ENCODE measurements around the gene NPLOC4.
A peak's percentile ranks its signal among the peaks of the same experiment; 100 is the strongest.
"Not testable (repeated sequence)": the region's sequence is repeated elsewhere in the genome, so short reads cannot be mapped to it uniquely, and the experiment has no call there.

Gene NPLOC4

DNA sequence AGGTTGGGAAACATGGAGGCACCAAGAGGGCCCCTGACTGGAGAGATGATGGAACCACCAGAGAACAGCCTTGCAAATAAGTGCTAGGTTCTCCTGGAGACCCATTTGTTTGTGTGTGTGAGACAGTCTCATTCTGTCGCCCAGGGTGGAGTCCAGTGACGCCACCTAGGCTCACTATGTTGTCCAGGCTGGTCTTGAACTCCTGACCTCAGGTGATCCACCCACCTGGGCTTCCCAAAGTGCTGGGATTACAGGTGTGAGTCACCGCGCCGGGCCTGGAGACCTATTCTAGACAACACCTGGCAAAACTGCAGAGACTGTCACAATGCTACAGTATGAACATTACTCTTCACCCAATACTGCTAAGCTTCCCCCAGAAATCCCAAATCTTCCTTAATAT lies 1.5 kb downstream of the NPLOC4 start:
- DNase-seq (ENCODE audit: low read depth, low spot score): no peak

DNA sequence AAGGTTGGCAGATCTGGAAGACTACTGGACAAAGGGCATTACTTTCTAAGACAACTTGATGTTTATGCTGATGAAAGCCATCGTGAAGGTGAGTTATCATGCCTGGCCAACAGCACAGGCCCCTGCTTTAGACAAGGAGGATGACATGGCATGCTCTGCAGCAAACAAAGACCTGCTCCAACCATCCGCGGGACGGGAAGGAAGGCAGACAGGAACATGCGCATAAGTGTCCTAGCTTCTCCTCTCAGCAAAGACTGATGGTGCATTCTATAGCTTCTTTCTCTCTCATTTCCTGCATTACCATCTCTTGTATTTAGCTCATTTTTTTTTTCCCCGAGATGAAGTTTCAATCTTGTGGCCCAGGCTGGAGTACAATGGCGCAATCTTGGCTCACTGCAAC lies 5.4 kb downstream of the NPLOC4 start:
- no peak for DNase-seq (ENCODE audit: low read depth, low spot score)

DNA sequence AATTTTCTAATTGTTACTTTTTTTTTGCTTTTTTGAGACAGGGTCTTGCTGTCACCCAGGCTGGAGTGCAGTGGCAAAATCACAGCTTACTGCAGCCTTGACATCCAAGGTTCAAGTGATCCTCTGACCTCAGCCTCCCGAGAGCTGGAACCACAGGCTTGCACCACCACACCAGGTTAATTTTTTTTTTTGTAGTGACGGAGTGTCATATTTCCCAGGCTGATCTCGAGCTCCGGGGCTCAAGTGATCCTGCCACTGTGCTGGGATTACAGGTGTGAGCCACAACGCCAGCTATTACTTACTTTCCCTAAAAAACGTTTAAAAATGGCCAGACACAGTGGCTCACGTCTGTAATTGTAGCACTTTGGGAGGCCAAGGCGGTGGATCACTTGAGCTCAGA lies 6.6 kb downstream of the NPLOC4 start:
- no peak for DNase-seq (ENCODE audit: low read depth, low spot score)

DNA sequence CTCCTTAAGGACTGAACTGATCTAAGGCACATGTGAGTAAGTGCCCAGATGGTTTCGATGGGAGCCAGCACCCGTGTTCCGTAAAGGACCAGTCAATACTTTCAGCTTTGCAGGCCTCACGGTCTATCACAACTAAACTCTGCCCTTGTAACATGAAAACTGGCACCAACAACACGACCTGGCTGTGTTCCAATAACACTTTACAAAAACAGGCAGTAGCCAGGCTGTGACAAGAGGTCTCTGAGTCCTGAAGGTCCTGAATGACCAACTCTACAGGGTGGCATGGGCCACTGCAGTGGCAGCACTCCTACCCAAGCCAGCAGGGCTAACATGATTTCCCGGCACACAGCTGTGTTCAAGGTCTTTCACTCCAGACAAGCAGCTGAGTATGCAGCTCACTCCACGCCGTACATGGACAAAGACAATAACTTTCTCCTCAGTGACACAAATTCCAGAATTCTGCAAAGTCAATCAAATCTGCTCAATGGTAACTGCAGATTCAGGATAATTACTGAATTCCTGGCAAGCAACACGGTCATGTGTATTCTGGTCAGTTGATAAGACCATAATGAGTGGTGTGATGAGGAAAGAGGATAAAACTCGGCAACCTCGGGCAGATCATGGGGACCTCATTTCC lies 15.3 kb downstream of the NPLOC4 start:
- no peak for DNase-seq (ENCODE audit: low read depth, low spot score)

DNA sequence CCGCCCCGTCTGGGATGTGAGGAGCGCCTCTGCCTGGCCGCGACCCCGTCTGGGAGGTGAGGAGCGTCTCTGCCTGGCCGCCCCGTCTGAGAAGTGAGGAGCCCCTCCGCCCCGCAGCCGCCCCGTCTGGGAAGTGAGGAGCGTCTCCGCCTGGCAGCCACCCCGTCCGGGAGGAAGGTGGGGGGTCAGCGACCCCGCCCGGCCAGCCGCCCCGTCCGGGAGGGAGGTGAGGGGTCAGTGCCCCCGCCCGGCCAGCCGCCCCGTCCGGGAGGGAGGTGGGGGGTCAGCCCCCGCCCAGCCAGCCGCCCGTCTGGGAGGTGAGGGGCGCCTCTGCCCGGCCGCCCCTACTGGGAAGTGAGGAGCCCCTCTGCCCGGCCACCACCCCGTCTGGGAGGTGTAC lies 18.6 kb downstream of the NPLOC4 start:
- DNase-seq (ENCODE audit: low read depth, low spot score): not testable (repeated sequence)

DNA sequence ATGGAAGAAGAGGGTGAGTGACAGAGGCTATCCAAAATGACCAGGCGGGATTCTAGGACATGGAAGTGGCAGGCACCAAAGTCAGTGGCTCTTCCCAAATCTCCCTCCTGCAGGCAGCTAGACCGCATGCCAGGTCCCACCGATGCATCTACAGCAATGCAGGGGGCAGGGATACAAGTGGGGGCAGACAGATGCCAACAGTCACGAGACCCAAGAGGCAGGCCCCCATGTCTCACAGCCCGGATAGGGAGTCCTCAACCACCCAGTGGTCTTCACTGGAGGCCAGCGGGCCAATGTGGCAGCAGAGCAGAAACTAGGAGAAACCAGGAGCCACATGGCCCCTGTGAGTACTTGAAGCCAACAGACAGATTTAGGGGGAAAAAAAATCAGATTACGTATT lies 20.0 kb downstream of the NPLOC4 start:
- no peak for DNase-seq (ENCODE audit: low read depth, low spot score)

DNA sequence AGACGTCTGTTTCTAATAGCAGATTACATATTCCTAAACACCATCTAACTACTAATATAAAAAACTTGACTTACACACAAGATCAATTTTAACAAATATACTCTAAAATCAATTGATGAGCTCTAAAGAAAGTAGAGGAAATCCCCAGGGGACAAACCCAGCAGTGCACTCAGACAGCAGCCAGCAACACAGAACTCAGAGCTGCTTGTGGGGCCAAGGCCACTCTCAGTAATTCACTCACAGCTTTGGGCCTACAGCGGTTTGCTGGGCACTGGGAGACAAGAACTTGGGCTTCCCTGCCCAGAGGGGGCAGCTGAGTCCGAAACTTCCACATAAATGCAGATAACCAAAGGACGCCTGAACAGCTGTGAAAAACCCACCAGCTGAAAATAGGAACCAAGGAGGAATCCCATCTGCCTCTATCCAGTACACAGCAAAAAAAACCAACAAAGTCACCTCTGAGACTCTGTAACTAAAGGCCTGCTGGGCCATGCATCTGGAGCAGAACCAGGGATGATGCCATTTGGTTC lies 21.4 kb downstream of the NPLOC4 start:
- no peak for DNase-seq (ENCODE audit: low read depth, low spot score)

DNA sequence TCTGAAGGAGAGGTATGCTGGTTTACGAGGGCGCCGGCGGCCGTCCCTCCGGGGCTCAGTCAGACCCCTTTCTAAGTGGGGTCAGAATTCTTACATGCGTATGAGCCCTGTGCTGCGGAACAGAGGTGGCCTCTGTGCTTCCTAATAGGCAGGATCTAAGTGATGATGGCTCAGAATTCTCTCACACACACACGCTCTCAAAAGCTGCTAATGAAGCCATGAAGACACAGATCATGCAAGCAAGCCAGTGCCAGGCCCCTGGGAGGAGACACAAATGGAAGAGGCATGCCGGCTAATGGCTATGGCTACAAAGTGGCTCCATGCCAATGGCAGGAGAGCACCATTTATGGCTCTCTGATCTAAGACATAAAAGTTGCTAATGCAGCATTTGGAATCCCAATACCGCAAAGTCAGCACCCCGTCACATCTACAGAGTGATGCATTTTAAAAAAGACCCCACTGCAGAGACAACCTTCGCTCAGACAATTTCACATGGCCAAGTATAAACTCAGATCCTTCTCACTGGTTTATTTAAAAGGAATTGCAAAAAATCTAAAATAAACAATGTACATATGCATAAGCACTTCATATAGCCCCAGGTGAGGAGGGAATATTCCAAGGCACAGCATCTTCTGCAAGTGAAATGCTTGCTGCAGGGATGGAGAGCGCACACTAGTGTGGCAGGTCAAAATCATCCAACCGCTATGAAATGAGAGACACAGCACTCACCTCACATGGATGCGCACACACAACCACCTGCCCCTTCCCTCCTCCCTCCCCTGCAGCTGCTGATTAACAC lies 24.5 kb downstream of the NPLOC4 start:
- DNase-seq (ENCODE audit: low read depth, low spot score): no peak

DNA sequence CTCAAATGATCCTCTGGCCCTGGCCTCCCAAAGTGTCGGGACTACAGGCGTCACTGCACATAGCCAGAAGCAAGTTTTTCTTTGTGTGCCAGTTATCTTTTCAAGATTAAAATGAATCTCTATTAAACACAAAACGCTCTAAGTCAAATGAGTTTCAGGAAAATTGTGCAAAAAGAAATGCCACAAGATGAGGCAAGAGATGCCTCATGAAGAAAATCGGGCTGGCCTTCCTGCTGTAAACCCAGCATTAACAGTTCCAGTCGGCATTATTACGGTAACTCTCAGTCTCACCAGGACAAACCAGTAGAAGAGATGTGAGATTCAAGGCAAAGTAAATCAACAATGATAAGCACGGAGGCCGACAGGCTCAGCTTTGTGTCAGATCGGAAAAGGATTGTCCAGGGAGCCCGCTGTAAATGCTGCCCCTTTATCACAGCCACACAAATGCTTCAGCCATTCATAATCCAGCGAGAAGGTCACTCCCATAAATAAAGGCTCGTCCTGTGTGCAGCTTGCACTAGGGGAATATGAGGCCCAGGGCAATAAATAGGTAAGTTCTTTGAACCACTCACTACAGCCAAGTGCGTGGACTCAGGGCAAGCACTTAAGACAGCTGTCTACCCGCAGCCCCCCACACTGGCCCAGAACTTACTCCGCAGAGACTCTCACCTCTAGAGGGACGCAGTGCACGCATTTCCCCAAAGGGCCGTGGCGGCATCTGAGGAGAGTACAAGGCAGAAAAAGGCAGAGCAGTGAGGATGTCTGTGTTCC lies 27.2 kb downstream of the NPLOC4 start:
- no peak for DNase-seq (ENCODE audit: low read depth, low spot score)

DNA sequence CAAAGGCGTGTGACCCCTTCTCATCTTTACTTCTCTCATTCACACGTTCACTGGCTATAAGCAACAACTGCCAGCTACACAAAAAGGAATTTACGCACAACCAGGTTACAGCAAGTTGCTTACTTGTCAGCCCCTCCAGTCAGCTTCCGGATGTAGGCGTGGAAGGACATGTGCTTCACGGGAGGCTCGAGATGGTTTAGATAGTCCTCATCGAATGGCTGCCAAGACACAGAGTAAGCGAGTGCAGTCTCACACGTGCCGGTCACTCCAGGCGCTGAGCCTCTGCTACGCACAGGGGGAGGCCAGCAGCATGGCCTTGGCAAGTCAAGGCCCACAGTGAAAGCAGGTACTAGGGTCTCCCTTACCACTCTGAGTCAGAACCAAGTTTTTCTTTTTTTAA lies 28.3 kb downstream of the NPLOC4 start:
- DNase-seq (ENCODE audit: low read depth, low spot score): no peak

DNA sequence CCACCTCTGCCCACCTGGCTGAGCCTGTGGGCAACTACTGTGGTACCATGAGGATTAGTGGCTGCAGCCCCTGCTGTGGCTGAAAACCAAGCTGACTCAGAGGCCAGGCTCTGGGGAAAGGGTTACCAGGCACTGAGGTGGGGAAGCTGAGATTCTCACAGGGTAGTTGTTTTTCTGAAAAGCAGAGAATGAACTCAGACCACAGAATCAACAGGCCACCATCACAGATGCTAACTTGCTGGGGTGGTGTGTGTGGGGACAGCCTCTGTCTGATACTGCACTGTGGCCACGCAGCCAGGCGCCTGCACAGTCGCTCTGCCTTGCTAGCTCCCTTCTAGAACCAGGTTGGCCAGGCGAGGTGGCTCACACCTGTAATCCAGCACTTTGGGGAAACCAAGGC lies 28.8 kb downstream of the NPLOC4 start:
- DNase-seq (ENCODE audit: low read depth, low spot score): no peak

DNA sequence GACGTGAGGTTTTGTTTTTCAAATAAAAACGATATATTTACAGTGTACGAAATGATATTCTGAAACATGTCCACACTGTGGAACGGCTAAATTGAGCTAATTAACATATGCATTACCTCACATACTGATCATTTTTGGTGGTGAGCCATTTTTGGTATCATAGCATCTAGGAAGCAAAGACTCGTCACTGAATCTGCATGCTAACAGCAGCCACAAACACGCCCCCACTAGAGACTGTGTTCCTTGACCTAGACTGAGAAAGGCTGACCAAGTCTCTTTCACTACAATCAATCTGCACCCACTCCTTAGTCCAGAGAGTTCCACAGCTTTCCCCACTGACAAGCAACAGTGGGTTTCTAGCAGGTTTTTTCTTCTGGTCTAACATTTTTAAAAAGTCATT lies 29.5 kb downstream of the NPLOC4 start:
- DNase-seq (ENCODE audit: low read depth, low spot score): no peak

DNA sequence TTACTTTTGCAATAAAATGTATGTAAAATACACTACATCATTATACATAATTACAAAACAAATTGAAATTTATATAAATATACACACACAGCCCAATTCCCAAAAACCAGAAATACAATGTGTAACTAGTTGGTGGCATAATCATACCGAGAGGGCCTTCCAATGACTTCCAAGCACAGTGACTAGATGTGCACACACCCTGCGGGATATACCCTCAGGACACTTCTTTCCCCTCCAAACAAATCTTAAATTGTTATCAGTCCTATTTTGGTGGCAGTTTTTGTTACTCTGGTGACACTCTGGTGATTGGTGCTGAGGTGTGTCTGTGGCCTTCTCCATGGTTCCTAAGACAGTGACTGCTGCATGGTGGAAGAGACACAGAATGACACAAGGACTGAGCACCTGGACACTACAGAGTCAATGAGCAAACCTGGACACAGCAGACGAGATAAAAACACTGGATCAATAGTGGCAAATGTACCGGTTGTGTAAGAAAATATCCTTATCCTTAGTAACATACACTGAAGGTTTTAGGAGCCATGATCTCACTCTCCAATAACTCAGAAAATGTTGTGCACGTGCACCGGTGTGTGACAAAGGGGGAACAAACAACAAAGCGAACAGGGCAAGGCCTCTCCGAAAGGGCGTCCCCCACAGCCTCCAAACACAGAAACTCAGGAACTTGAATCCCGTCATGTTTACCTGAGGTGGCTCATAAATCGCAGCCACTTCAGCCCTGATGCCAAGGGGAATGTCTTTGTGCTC lies 32.9 kb downstream of the NPLOC4 start:
- no peak for DNase-seq (ENCODE audit: low read depth, low spot score)

DNA sequence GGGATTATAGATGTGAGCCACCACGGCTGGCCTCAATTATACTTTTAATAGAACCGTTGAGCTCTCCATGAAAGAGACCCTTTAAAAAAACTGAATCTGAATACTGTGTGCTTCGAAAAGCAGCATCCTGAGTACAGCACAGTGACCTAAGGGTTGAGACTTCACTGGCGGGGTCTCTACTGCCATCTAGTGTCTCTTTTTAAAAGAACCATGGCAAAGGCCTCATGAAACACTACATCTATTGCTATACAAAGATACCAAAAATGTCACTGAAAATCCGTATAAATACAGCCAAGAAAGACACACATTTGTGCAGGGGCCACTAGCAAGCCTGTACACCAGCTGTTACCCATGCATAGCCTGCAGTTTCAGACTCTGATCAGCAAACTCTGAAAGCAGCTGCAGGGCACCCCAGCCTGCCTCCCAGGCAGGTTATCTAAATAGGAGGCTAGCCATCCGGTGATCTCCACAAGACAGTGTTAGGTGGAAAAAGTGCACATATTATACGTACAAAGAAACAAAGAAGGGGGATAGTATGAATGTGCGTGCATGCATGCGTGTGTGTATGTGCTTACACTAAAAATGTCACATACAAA lies 35.3 kb downstream of the NPLOC4 start:
- peak; percentile 57 for DNase-seq (ENCODE audit: low read depth, low spot score)

DNA sequence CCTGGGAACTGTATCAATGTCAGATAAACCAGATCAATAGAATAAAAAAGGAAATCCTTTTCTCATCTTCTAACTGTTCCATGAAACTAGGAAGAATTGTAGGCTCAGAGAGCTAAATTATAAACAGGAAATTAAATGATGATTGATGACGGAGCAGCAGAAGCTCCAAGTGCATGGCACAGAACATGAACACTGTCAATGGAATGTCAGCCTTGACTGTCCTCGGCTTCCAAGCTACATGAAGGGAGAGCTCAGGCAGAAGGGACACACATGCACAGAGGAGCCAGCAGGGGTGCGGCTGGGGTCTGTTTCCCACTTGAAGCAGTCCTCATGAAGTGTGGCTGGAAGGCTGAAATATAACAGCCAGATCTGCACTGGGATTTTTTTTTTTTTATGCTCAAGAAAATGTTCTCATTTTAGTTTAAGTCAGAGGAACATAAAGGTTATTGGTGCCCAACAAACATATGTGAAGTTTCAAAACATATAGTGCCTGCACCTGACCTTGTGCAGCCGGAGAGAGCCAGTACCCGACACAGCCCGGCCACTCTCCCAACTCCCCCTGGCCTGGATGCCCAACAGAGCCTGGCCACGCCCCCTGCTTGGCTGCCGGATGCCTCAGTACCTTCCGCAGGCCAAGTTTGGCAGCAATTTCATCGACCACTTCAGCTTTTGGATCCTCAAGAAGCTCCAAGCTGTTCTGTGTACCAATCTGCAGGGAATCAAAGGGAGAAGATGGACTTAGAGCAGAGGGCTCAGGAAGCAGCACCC lies 37.0 kb downstream of the NPLOC4 start:
- DNase-seq (ENCODE audit: low read depth, low spot score): no peak

DNA sequence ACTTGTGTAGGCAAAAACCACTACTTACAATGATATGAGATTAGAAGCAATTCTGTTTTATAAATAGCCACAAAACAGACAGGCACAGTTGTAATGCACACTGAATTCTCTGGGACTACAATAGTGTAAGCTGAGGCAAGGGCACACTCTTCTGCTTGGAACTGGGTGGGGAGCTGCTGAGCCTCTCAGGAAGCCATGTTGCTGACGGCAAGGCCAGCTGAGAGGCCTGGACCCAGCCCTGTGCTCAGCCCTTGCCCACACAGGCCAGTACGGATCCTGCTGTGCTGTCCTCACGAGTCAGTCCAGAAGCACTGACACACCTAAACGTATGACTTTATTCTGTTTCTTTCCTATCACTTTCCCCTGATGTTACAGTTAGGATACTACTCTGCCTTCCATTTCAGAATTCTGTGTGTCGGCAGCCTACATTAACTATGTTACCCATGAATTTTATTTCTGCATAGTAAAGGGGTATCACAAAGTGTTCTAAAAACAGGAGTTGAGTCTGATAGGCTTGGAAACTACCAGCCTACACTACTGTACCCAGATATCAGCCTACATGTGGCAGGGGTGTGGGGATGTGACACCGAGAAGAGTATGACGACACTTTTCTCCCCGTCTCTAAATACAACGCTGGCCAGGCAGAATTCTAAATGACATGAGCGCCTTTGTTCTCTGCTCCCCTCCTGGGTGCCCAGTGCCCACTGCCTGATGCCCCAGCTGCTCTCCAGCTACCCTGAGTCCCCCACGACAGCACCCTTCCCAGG lies 43.6 kb downstream of the NPLOC4 start:
- no peak for DNase-seq (ENCODE audit: low read depth, low spot score)

DNA sequence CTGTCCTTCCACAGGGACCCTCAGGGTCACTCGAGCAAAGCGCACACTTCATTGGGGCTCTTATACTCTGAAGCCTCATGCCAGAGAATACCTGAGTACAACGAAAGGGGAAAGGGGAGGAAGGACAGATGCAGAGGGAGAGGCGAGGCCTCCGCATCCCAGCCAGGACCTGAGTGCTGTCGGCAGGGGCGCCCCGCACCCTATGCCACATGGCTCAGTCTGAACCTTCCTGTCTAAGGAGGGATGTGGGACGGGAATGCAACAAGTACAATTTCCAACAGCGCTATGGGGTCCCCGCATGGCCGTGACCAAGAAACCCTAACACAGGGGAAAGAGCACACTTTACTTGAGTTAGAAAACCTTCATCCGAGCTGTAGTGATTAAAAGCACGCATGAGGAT lies 44.9 kb downstream of the NPLOC4 start:
- no peak for DNase-seq (ENCODE audit: low read depth, low spot score)

DNA sequence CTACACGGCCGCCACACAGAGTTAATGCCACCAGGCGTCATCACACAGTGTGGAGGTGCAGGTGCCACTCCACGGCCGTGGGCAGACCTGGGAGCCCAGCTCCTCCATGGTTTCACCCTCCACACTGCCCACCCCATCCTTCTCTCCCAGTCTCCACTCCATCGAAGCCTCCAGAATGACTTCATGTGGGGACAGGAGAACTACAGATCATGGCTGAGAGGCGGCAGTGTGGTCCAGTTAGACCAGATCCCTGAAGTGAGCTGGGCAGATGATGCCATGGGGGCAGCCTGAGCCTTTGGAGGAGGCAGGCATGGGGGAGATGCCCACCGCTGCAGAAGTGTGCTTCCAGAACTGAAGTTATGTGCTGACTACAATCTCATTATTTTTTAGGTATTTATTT lies 46.8 kb downstream of the NPLOC4 start:
- no peak for DNase-seq (ENCODE audit: low read depth, low spot score)

DNA sequence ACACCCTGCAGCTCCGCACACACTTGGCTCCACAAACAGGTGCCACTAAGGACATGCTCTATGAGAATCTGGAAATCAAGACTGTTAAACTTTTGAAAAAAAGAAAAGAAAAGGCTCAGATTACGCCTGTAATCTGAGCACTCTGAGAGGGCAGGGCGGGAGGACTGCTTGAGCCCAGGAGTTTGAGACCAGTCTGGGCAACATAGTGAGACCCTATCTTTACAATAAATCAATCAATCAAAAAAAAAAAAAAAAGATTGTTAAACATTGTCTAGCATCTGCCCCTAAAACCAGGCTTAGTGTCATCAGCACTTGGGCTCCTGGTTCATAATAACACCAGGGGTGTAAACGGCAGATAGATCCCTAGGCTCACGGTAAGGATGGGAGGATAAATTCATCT lies 47.3 kb downstream of the NPLOC4 start:
- DNase-seq (ENCODE audit: low read depth, low spot score): no peak

DNA sequence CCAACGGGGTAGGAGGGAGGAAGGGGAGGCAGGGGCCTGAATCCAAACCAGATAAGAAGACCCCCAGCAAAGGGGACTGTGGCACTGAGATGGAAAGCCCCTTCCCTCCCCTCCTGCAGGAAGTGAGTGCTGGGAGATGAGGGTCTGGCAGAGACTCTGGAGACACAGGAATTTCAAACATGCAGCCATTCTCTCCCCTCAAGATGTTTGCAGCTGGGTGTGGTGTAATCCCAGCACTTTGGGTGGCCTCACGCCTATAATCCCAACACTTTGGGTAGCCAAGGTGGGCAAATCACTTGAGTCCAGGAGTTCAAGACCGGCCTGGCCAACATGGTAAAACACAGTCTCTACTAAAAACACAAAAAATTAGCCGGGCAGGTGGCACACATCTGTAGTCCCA lies 50.8 kb downstream of the NPLOC4 start:
- no peak for DNase-seq (ENCODE audit: low read depth, low spot score)

All from smooth muscle cell of the brain vasculature (primary cell).